Measurements from ENCODE around the gene SCAF11. TPM values are rescaled to one million over a fixed set of nuclear protein-coding genes. Genes with fewer than 3 reads are reported as not detected.

The SCAF11 gene
- total RNA-seq, 1 experiment from 2014 or later = 49.0 TPM

DNA sequence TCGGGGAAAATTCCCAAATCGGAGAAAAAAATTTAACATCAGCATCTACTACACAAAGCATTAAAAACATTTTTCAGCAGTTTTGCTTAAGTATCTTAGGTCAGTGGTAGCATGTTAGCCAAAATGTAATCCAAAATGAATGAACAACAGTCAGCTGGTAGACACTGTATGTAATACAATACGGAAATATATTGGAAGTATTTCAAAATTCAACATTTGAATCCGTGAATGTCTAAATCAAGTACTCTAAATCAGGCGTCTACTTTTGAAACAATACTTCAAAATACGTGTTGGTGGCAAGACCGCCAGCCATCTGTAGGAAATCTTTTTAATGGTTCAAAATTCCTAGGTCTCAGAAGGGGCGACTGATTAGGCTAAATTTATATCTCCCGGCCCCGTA is 1.1 kb downstream of the SCAF11 start:
- no peak for DNase-seq (ENCODE audit: low read depth, low spot score)
- in situ Hi-C loops (cut with HindIII; ENCODE audit: low pct_unique_long_range_greater_than_20kb, low sequenced_read_pairs) = no loop called here

DNA sequence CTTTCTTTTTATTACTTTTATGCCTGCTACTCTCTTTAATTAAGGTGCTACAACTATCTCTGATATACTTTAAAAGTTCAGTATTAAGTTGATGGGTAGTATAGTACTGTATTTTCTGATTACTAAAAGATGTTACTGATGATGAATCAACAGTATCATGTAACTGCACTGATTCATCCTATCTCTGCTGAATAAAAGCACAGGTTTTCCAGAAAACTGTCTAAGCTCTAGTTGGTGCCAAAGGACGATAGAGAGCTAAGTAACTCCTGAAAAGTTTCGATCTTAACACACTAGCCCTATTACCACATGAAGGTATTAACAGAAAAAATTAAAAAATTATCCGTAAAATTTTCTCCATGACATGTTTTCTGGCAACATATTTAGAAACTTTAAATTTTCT is 2.1 kb downstream of the SCAF11 start:
- no peak for DNase-seq (ENCODE audit: low read depth, low spot score)
- in situ Hi-C loops (cut with HindIII; ENCODE audit: low pct_unique_long_range_greater_than_20kb, low sequenced_read_pairs) = no loop called here

DNA sequence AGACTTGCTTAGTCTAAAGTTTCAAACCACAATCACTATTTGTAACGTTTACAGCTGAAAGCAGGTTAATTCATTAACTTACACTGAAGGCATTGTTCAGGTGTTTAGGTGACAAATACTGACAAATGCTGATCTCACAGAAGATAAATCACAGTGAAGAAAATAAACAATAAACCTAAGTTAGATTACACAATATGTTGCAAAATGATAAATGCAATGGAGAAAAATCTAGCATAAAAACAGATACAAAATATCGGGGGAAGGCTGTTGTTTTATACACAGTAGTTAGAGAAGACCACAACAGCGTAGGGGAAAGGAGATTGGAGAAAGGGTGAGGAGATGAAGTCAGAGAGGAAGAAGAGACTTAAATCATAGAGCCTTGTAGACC is 3.0 kb downstream of the SCAF11 start:
- in situ Hi-C loops (cut with HindIII; ENCODE audit: low pct_unique_long_range_greater_than_20kb, low sequenced_read_pairs) = no loop called here
- DNase-seq (ENCODE audit: low read depth, low spot score) = no peak

DNA sequence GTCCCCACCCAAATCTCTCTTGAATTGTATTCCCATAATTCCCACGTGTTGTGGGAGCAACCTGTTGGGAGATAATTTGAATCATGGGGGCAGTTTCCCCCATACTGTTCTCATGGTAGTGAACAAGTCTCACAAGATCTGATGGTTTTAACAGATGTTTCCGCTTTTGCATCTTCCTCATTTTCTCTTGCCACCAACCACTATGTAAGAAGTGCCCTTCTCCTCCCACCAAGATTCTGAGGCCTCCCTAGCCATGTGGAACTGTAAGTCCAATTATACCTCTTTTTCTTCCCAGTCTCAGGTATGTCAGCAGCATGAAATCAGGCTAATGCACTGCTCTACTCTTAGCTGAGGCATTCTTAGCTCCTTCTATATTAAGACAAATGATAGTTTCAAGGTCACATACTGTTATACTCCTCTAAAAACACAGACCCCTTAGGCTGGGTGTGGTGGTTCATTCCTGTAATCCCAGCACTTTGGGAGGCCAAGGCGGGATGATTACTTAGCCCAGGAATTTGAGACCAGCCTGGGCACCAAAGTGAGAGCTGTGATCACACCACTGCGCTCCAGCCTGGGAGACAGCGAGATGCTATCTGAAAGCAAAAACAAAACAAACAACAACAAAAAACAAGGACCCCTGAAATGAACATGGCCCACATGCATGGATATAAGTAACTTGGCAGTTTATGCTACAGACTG is 3.6 kb downstream of the SCAF11 start:
- DNase-seq (ENCODE audit: low read depth, low spot score) = no peak
- in situ Hi-C loops (cut with HindIII; ENCODE audit: low pct_unique_long_range_greater_than_20kb, low sequenced_read_pairs) = no loop called here

DNA sequence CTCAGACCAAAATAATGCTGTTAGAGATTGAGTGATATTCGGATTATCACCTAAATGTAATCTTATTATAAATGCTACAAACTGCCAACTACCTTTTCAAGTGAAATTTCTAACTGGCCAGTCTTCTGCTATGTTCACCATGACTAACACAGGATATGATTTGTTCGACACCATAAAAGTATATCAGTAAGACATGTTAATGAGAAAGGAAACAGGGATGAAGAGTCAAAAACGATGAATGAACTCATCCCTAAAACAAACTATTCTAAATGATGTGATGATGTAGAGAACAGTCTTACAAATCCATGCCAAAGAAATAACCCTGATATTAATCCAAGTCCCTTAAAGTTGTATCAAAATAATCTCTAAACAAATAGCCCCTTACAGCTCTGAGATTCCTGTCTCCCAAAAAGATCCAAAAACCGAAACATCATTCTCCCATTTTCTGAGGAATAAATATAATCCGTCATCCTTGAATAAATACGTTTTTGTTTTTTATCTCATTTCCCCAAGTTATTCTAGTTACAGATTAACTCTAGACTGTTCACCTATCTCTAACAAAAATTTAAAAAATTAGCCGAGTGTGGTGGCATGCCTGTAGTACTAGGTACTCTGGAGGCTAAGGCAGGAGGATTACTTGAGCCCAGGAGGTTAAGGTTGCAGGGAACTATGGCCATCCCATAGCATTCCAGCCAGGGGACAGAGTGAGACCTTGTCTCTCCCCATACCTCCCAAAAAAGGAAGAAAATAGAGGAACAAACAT is 9.1 kb downstream of the SCAF11 start:
- in situ Hi-C loops (cut with HindIII; ENCODE audit: low pct_unique_long_range_greater_than_20kb, low sequenced_read_pairs) = no loop called here
- no peak for DNase-seq (ENCODE audit: low read depth, low spot score)

DNA sequence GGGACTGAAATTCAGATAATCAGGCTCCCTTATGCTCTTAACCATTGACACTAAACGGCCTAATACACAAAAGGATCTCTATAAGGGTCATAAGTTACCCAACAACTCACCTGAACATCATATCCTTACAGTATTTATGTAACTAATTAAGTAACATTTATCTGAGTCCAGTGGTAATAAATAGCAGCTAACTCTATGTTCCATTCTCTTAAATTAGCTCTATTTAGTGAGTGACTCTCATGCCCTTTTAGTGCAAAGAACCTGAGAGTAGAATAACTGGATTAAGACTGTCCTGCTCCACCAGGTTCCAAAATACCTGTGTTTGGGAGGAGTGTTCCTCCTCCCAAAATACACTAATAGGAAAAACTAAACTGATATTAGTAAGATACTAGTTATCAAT is 9.8 kb downstream of the SCAF11 start:
- in situ Hi-C loops (cut with HindIII; ENCODE audit: low pct_unique_long_range_greater_than_20kb, low sequenced_read_pairs) = no loop called here
- DNase-seq (ENCODE audit: low read depth, low spot score) = no peak

DNA sequence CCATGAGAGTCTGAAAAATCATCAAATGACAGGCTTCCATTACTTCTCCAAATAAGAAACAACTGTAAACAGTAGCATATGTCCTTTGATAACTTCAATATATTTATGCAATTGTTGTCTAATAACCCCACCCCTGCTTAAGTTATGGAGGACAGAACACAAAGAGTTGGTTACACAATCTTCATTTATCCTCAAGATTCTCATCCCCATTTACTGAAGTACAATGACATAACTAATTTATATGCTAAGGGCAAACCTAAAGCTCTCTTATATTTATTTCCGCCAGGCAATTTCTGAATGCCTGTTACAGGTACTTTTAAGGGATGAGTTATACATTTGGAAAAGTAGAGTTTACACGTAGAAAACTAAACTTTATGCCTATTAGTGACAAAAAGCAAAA is 12.3 kb downstream of the SCAF11 start:
- in situ Hi-C loops (cut with HindIII; ENCODE audit: low pct_unique_long_range_greater_than_20kb, low sequenced_read_pairs) = no loop called here
- no peak for DNase-seq (ENCODE audit: low read depth, low spot score)

DNA sequence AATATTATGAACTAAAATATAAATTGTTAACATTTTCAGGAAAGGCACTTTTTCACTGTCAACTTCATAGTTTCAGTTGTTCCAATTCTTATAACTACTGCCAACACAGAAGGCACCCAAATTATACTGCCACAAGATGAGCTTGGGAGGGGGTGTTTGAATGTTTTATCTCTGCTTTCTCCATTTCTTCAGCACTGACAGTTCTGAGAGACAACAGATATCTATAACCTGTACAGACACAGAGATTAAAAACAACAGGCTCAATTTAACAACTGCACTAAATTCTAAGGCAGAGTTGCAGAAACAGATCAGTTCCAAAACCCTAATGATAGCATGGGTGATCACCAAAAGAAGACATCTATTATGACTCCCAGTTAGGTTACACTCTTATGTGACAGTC is 12.8 kb downstream of the SCAF11 start:
- DNase-seq (ENCODE audit: low read depth, low spot score) = no peak

DNA sequence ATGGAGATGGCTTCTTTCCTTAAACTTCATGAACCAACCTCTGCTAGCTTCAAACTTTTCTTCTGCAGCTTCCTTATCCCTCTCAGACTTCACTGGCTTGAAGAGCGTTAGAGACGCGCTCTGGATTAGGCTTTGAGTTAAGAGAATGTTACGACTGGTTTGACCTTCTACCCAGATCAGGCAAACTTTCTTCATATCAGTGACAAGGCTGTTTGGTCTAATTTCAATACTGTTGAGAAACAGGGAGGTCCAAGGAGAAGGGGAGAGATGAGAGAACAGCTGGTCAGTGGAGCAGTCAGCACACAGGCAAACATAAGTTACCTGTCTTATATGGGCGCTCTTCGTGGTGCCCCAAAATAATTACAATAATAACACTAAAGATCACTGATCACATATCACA is 14.9 kb downstream of the SCAF11 start:
- in situ Hi-C loops (cut with HindIII; ENCODE audit: low pct_unique_long_range_greater_than_20kb, low sequenced_read_pairs) = no loop called here

More for the DNA sequence above, 12.8 kb downstream of the SCAF11 start:
- in situ Hi-C loops (cut with HindIII; ENCODE audit: low pct_unique_long_range_greater_than_20kb, low sequenced_read_pairs) = no loop called here

DNA sequence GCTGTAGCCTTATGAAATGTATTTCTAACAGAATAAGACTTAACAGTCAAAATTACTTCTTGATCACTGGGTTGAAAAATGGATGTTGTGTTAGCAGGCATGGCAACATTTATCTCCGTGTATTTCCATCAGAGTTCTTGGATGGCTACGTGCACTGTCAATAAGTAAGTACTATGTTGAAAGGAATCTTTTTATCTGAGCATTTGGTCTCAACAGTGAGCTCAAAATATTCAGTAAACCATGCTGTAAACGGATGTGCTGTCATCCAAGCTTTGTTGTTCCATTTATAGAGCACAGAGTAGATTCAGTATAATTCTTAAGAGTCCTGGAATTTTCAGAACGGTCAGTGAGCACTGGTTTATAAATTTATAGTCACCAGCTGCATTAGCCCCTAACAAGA is 15.5 kb downstream of the SCAF11 start:
- no peak for DNase-seq (ENCODE audit: low read depth, low spot score)
- in situ Hi-C loops (cut with HindIII; ENCODE audit: low pct_unique_long_range_greater_than_20kb, low sequenced_read_pairs) = no loop called here

More for the DNA sequence above, 14.9 kb downstream of the SCAF11 start:
- no peak for DNase-seq (ENCODE audit: low read depth, low spot score)

DNA sequence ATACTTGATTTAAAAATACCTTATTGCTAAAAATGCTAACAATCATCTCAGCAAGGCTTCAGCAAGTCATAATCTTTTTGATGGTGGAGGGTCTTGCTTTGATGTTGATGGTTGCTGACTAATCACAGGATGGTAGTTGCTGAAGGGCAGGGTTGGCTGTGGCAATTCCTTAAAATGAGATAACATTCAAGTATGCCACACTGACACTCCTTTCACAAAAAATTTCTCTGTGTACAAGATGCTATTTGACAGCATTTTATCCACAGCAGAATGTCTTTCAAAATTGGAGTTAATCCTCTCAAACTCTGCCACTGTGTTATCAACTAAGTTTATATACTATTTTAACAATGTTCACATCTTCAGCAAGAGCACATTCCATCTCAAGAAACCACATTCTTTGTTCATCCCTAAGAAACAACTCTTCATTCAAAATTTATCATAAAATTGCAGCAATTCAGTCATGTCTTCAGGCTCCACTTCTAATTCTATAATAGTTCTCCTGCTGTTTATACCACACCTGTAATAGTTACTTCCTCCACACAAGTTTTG is 16.1 kb downstream of the SCAF11 start:
- no peak for DNase-seq (ENCODE audit: low read depth, low spot score)
- in situ Hi-C loops (cut with HindIII; ENCODE audit: low pct_unique_long_range_greater_than_20kb, low sequenced_read_pairs) = no loop called here

DNA sequence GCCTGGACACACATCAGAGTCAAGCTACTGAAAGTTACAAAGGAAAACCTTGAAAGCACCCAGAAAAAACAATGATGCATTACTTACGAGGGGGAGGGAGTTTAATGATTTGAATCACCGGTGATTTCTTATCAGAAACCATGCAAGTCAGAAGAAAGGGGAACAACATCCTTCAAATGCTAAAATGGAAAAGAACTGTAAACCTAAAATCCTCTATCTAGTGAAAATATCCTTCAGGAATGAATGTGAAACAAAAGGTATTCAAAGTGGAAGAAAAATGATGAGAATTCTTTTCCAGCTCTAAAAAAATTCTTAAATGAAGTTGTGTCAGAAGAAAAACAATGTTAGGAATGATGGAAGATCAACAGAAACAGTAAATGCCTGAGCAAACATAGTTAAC is 16.8 kb downstream of the SCAF11 start:
- DNase-seq (ENCODE audit: low read depth, low spot score) = no peak
- in situ Hi-C loops (cut with HindIII; ENCODE audit: low pct_unique_long_range_greater_than_20kb, low sequenced_read_pairs) = no loop called here

DNA sequence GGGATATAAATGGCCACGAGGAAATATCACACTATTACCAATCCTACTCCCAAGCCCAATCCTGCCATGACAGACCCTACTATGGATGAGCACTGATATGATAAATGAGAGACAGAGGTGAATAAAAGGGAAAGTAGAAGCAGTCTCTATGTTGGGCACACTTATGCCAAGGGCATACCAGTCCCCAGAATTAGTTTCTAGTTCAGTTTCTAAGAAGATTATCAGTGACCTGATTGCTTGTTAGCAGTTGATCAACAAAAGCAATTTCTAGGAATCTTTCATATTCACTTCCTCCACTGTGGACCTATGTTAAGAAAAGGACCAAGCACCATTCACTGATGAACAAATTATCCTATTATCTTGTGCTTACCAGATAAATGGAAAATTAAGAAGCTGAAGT is 20.0 kb downstream of the SCAF11 start:
- in situ Hi-C loops (cut with HindIII; ENCODE audit: low pct_unique_long_range_greater_than_20kb, low sequenced_read_pairs) = no loop called here
- no peak for DNase-seq (ENCODE audit: low read depth, low spot score)

DNA sequence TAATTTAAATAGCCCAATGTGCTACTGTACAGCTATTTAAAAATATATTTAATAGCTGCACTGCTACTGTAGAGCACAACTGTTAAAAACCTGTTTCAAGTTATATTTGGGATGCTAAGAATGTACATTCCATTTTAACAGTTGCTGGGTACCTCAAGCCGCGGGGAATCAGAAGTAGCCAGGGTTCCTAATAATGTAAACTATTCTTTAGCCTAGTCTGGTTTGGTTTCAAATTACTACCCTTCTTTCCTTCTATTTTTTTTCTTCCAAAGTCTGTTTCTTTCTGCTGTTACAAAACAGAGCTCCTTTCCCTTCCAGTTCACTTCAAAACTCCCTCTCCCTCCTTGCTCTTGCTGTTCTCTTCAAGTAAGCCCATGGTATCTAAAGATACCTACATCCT is 21.3 kb downstream of the SCAF11 start:
- DNase-seq (ENCODE audit: low read depth, low spot score) = no peak
- in situ Hi-C loops (cut with HindIII; ENCODE audit: low pct_unique_long_range_greater_than_20kb, low sequenced_read_pairs) = no loop called here

DNA sequence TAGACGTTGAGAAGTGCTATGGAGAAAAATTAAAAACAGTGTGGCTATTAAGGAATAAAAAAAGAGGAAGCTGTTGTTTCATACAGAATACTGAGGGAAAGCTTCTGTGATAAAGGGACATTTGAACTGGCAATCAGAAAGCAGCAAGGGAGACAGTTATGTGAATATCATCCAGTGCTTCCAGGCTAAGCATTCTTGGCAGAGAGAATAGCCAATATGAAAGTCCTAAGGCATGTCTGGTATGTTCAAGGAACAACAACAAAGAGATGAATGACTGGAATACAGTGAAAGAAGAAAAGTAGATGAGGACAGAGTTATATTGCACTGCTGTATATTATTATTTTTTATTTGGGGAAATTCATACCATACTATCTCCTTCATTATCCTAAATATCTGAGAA is 23.9 kb downstream of the SCAF11 start:
- peak; percentile 57 for DNase-seq (ENCODE audit: low read depth, low spot score)
- in situ Hi-C loops (cut with HindIII; ENCODE audit: low pct_unique_long_range_greater_than_20kb, low sequenced_read_pairs) = no loop called here

DNA sequence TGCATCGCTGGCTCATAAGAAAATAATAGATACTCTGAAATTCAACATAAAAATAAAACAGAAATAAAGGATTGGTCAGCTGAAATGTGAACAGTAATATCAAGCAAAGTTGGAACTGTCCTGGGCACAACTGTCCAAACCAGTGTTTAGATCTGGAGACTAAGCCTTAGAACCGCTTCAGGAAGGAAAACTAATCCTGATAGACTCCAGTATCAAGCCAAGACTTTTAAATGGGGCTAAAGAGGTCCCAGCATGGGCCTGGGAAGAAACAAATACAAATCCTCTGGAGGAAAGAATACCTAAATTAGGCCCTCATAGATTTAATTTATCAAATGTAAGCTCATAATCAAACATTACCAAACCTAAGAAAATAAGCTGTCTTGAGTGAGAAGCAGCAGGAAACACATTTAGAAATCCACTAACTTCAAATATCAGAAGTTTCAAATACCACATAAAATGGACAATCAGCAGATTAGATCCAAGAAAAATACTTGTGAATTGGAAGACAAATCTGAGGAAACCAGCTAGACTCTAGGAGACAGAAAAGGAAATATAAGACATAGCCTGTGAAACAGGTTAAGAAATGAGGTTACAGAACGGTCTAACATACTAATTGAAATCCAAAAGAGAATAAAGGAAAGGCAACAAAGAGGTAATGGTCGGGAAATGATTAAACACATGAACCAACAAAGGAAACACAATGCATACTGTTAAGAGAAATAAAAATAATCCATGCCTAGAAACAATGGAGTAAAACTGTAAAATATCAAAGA is 27.6 kb downstream of the SCAF11 start:
- no peak for DNase-seq (ENCODE audit: low read depth, low spot score)
- in situ Hi-C loops (cut with HindIII; ENCODE audit: low pct_unique_long_range_greater_than_20kb, low sequenced_read_pairs) = no loop called here

DNA sequence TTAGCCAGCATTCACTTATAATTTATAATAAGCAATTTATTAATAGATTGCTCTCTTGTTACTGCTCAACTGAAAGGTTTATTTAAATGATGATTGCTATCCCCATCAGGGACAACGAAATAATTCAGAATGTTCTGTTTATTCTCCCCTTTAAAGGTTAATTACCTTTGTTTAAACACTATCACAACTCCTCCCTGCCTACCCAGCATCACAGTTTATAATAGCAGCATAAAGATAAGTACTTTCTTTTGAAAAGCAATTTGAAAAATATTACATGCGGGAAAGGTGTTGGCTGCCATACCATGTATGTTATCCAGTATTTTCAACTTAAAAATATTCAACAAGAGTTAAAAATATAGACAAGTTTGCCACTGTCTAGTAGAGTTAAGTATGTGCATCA is 30.6 kb downstream of the SCAF11 start:
- DNase-seq (ENCODE audit: low read depth, low spot score) = no peak
- in situ Hi-C loops (cut with HindIII; ENCODE audit: low pct_unique_long_range_greater_than_20kb, low sequenced_read_pairs) = no loop called here

DNA sequence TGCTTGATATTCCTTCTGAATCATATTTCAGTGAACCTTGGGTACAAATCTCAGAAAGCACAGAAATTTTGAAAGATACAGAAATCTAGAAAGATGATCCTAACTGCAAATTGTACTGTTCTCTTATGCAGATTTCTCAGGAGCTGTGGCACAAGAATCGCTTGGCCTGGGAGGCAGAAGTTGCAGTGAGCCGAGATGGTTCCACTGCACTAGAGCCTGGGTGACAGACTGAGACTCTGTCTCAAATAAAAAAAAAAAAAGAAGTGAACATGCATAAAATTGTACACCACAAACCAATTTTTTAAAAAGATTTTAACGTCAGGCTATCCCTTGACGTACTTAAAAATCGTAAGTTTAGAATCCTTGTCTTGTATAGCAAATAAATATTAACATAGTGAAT is 31.3 kb downstream of the SCAF11 start:
- DNase-seq (ENCODE audit: low read depth, low spot score) = no peak
- in situ Hi-C loops (cut with HindIII; ENCODE audit: low pct_unique_long_range_greater_than_20kb, low sequenced_read_pairs) = no loop called here
